ENCODE measurements around the gene PEX3.

The PEX3 gene

GRCh38 chr6:143450453-143451371 lies at the start of gene PEX3, which contains the start of gene ADAT2:
PEX3 (plus strand) TSS chr6:143450805; CDS start chr6:143451043, 238 bp downstream.
ADAT2 (minus strand) TSS chr6:143450695; CDS start chr6:143450658, 37 bp downstream.
- peak; percentile 79 to 86 for DNase-seq (ENCODE audit: low read depth in 2 of 2)

- no peak for DNase-seq (ENCODE audit: low read depth in 2 of 2)
Observed at GRCh38 chr6:143401068-143401446, 49.5 kb upstream of the PEX3 start.

- no peak for DNase-seq (ENCODE audit: low read depth in 2 of 2)
Observed at GRCh38 chr6:143401636-143402370, 48.8 kb upstream of the PEX3 start.

- DNase-seq (ENCODE audit: low read depth in 2 of 2) = no peak
Observed at GRCh38 chr6:143402721-143403336, 47.8 kb upstream of the PEX3 start.

- no peak for DNase-seq (ENCODE audit: low read depth in 2 of 2)
Observed at GRCh38 chr6:143405373-143406154, 45.0 kb upstream of the PEX3 start.

- DNase-seq (ENCODE audit: low read depth in 2 of 2) = no peak
Observed at GRCh38 chr6:143406673-143407072, 43.9 kb upstream of the PEX3 start.

GRCh38 chr6:143408151-143408786 lies 42.3 kb upstream of the PEX3 start:
- no peak for DNase-seq (ENCODE audit: low read depth in 2 of 2)

- DNase-seq (ENCODE audit: low read depth in 2 of 2) = no peak
Observed at GRCh38 chr6:143408787-143409162, 41.8 kb upstream of the PEX3 start.

- DNase-seq (ENCODE audit: low read depth in 2 of 2) = no peak
Observed at GRCh38 chr6:143410859-143411270, 39.7 kb upstream of the PEX3 start.

- DNase-seq (ENCODE audit: low read depth in 2 of 2) = no peak
Observed at GRCh38 chr6:143414769-143415168, 35.8 kb upstream of the PEX3 start.

- DNase-seq (ENCODE audit: low read depth in 2 of 2) = no peak
Observed at GRCh38 chr6:143419526-143419925, 31.1 kb upstream of the PEX3 start.

- no peak for DNase-seq (ENCODE audit: low read depth in 2 of 2)
Observed at GRCh38 chr6:143426026-143426425, 24.6 kb upstream of the PEX3 start.

GRCh38 chr6:143427109-143427817 lies 23.3 kb upstream of the PEX3 start:
- DNase-seq (ENCODE audit: low read depth in 2 of 2) = peak; percentile 44 to 58

GRCh38 chr6:143429970-143430369 lies 20.6 kb upstream of the PEX3 start:
- DNase-seq (ENCODE audit: low read depth in 2 of 2) = no peak

- no peak for DNase-seq (ENCODE audit: low read depth in 2 of 2)
Observed at GRCh38 chr6:143431226-143431625, 19.4 kb upstream of the PEX3 start.

- DNase-seq (ENCODE audit: low read depth in 2 of 2) = no peak
Observed at GRCh38 chr6:143432588-143432987, 18.0 kb upstream of the PEX3 start.

- no peak for DNase-seq (ENCODE audit: low read depth in 2 of 2)
Observed at GRCh38 chr6:143441010-143441409, 9.6 kb upstream of the PEX3 start.

GRCh38 chr6:143441680-143442545 lies 8.7 kb upstream of the PEX3 start:
- no peak for DNase-seq (ENCODE audit: low read depth in 2 of 2)

- DNase-seq (ENCODE audit: low read depth in 2 of 2) = no peak
Observed at GRCh38 chr6:143443096-143443495, 7.5 kb upstream of the PEX3 start.
